AG20443 (cell line): Measurements from ENCODE around the gene ITPR2.
"Not testable (repeated sequence)": the region's sequence is repeated elsewhere in the genome, so short reads cannot be mapped to it uniquely, and the experiment has no call there.

Experiments used
- DNase-seq: peaks from one replicate; pipeline ENCODE4 v3.0.0; 2012; ENCODE audit warnings: low spot score, mixed read lengths

ITPR2 gene

GRCh38 chr12:26659930-26660329, 173.1 kb downstream of the ITPR2 start:
- no peak for DNase-seq

- peak; percentile 56 for DNase-seq
These were observed 174.0 kb downstream of the ITPR2 start for GRCh38 chr12:26658991-26659390.

- no peak for DNase-seq
These were observed 178.4 kb downstream of the ITPR2 start for GRCh38 chr12:26654623-26655022.

- peak; percentile 77 for DNase-seq
These were observed 181.3 kb downstream of the ITPR2 start for GRCh38 chr12:26651566-26652188.

GRCh38 chr12:26651036-26651435, 182.0 kb downstream of the ITPR2 start:
- DNase-seq = no peak

- DNase-seq = no peak
These were observed 184.0 kb downstream of the ITPR2 start for GRCh38 chr12:26648999-26649398.

- DNase-seq = peak; percentile 80
These were observed 184.4 kb downstream of the ITPR2 start for GRCh38 chr12:26648584-26648983.

GRCh38 chr12:26648066-26648465, 184.9 kb downstream of the ITPR2 start:
- DNase-seq = no peak

GRCh38 chr12:26647088-26647487, 185.9 kb downstream of the ITPR2 start:
- DNase-seq = no peak

GRCh38 chr12:26646571-26646970, 186.4 kb downstream of the ITPR2 start:
- no peak for DNase-seq

- DNase-seq = not testable (repeated sequence)
These were observed 188.6 kb downstream of the ITPR2 start for GRCh38 chr12:26644376-26644775.

GRCh38 chr12:26643532-26644315, 189.3 kb downstream of the ITPR2 start:
- DNase-seq = no peak

- peak; percentile 31 for DNase-seq
These were observed 190.6 kb downstream of the ITPR2 start for GRCh38 chr12:26642361-26642760.

- peak; percentile 31 for DNase-seq
These were observed 196.2 kb downstream of the ITPR2 start for GRCh38 chr12:26636710-26637328.

GRCh38 chr12:26633591-26634210, 199.3 kb downstream of the ITPR2 start:
- peak; percentile 60 for DNase-seq

GRCh38 chr12:26632756-26633155, 200.2 kb downstream of the ITPR2 start:
- no peak for DNase-seq

- DNase-seq = no peak
These were observed 201.1 kb downstream of the ITPR2 start for GRCh38 chr12:26631846-26632245.

GRCh38 chr12:26630546-26631027, 202.4 kb downstream of the ITPR2 start:
- peak; percentile 43 for DNase-seq

- no peak for DNase-seq
These were observed 203.1 kb downstream of the ITPR2 start for GRCh38 chr12:26629864-26630263.

GRCh38 chr12:26628234-26628633, 204.8 kb downstream of the ITPR2 start:
- DNase-seq = no peak

- no peak for DNase-seq
These were observed 205.7 kb downstream of the ITPR2 start for GRCh38 chr12:26627335-26627734.

GRCh38 chr12:26623136-26623535, 209.9 kb downstream of the ITPR2 start:
- no peak for DNase-seq

- DNase-seq = no peak
These were observed 210.4 kb downstream of the ITPR2 start for GRCh38 chr12:26622601-26623000.
